Tibial artery (tissue), 4 donors: Measurements from ENCODE around the gene CLCA4.
A peak's percentile ranks its signal among the peaks of the same experiment; 100 is the strongest.

Experiments used
- DNase-seq, 2 donors: peaks; one replicate each; pipeline ENCODE4 v3.0.0-alpha.2; 2019
- H3K27ac ChIP-seq, 2 donors: fragments of 200-600 bp; sonication (generic) in 1 of 2; 1 replicate in 1 of 2; 2 replicates in 1 of 2; pipeline ENCODE4 v1.5.1; 2018 to 2019; ENCODE audit warnings: mild to moderate bottlenecking in 1 of 2
- H3K27me3 ChIP-seq, 2 donors: fragments of 200-600 bp; sonication (generic) in 1 of 2; one replicate each; pipeline versions ENCODE4 v1.5.1 to v1.6.0; 2016 to 2019
- H3K36me3 ChIP-seq, 3 donors: fragments of 200-600 bp; sonication (generic) in 2 of 3; one replicate each; pipeline ENCODE4 v1.5.1; 2016 to 2019; ENCODE audit warnings: mild to moderate bottlenecking in 2 of 3
- H3K4me1 ChIP-seq, 4 donors: fragments of 200-600 bp; sonication (generic) in 2 of 4; 1 replicate in 3 of 4; 2 replicates in 1 of 4; pipeline ENCODE4 v1.5.1; 2016 to 2019
- H3K4me3 ChIP-seq, 2 donors: fragments of 200-600 bp; sonication (generic) in 1 of 2; 1 replicate in 1 of 2; 2 replicates in 1 of 2; pipeline ENCODE4 v1.5.1; 2018 to 2019; ENCODE audit warnings: mild to moderate bottlenecking in 2 of 2
- H3K9me3 ChIP-seq, 3 donors: fragments of 200-600 bp; sonication (generic) in 1 of 3; one replicate each; pipeline ENCODE4 v1.5.1; 2016 to 2019
- CTCF ChIP-seq, 2 experiments: fragments of 200-600 bp in 1 of 2; fragments of 450-650 bp in 1 of 2; IDR thresholded peaks; one replicate each; pipeline ENCODE4 v1.5.1; 2017 to 2019; ENCODE audit warnings: antibody characterized with exemption in 2 of 2, mild to moderate bottlenecking in 1 of 2, moderate library complexity in 1 of 2
- intact Hi-C: fragments of 100-400 bp; cut with DNase I; formaldehyde crosslinking; loops from one replicate; pipeline ENCODE4 v1.15.0; 2023; ENCODE audit warnings: low total_unique reads

The CLCA4 gene

DNA sequence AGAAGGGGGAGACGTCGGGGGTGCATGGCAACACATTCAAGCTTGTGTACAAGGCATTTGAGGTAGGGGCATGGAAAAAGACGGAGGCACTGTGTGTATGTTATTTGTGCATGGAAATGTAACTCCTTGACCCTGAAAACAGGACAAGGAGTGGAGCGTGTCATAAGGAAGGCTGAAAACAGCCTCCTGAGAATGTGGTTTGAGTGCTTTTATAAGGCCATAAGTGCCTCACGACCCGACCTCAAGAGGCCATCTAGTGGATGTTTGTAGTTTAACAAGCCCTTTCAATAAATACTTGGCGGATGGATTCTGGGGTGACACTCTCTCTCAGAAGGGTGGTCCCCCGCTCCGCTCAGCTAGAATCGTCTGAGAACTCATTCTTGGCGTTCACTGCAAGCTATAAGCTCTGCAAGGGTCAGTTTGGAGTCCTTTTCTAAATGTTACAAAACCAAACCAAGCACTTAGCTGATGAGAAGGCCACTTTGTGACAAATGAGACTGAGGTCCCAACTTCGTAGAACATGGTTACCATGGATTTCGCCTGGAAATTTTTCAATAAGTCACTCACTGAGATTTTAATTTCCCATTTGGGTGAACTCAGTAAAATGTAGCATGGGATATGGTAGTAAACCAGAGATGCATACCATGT lies 38.8 kb upstream of the CLCA4 start:
- no peak overlapping the region for H3K27ac ChIP-seq
- H3K4me1 ChIP-seq = no peaks in the 10 kb centered on the region
- TF ChIP-seq CTCF (IDR thresholded peaks at IDR 0.05) = peak; percentile 34 to 35
- H3K27me3 ChIP-seq = peaks cover 0 to 4% of the 10 kb centered on the region in 2 donors
- no peaks in the 10 kb centered on the region for H3K36me3 ChIP-seq
- DNase-seq = no peak
- no peaks in the 10 kb centered on the region for H3K9me3 ChIP-seq
- intact Hi-C loops = loop anchor here (10.0 kb wide), 1 partner anchor 133 kb away; no protein-coding TSS in a partner anchor
- H3K4me3 ChIP-seq = no peak overlapping the region

DNA sequence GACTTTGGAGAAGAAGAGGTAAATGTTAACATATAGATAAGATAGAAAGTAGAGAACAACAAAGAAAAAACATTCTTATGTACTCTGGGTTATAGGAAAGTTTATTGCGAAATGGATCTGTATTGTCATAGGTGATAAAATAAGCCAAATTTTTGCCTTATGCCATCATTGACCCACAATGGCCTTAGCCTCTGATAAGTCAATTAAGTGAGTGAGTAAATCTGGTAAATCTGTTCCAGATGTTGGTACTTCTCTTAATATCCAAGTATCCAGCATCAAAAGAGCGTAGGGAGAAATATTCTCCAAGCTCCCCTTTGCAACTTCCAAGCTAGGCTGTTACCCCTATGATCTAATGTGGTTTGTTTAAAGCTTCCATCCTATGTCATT lies 38.3 kb upstream of the CLCA4 start:
- Histone ChIP-seq H3K27me3 (peaks cover 0 to 3% of the 10 kb centered on the region in 2 donors), H3K9me3 (no peaks in the 10 kb centered on the region), H3K27ac (no peak overlapping the region), H3K4me3 (no peak overlapping the region), H3K36me3 (no peaks in the 10 kb centered on the region), H3K4me1 (no peaks in the 10 kb centered on the region)
- intact Hi-C loops = loop anchor here (10.0 kb wide), 1 partner anchor 134 kb away; no protein-coding TSS in a partner anchor
- no peak for DNase-seq
- no peak for TF ChIP-seq CTCF (IDR thresholded peaks at IDR 0.05)

GRCh38 chr1:86515597-86515996 lies 31.3 kb upstream of the CLCA4 start:
- intact Hi-C loops = no loop called here
- DNase-seq = no peak
- Histone ChIP-seq H3K27ac (no peak overlapping the region), H3K9me3 (no peaks in the 10 kb centered on the region), H3K4me1 (no peaks in the 10 kb centered on the region), H3K36me3 (no peaks in the 10 kb centered on the region), H3K4me3 (no peak overlapping the region), H3K27me3 (no peaks in the 10 kb centered on the region)
- no peak for TF ChIP-seq CTCF (IDR thresholded peaks at IDR 0.05)

- intact Hi-C loops = no loop called here
- Histone ChIP-seq H3K4me1 (no peaks in the 10 kb centered on the region), H3K9me3 (no peaks in the 10 kb centered on the region), H3K27ac (no peak overlapping the region), H3K27me3 (no peaks in the 10 kb centered on the region), H3K36me3 (no peaks in the 10 kb centered on the region), H3K4me3 (no peak overlapping the region)
- TF ChIP-seq CTCF (IDR thresholded peaks at IDR 0.05) = no peak
- no peak for DNase-seq
Observed at GRCh38 chr1:86516335-86516734, 30.5 kb upstream of the CLCA4 start.

DNA sequence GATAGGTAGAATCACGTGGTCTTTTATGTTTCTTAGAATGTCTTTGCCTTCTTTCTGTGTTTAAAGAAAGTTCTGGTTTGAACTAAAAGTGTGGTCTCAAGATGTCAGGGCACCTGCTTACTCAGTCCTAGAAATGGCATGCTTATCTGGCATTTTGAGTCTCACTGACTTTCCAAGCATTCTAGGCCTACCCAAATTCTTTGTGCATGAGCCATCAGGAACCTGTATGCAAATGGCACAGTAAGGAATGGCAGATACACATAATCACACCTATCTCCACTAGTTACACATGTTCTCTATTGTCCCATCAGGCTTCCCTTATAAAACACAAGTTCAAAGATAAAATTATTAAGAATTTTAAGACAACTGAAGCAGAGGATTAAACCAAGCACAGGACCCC lies 29.5 kb upstream of the CLCA4 start:
- intact Hi-C loops = no loop called here
- Histone ChIP-seq H3K4me1 (no peaks in the 10 kb centered on the region), H3K36me3 (no peaks in the 10 kb centered on the region), H3K27me3 (no peaks in the 10 kb centered on the region), H3K9me3 (no peaks in the 10 kb centered on the region), H3K4me3 (no peak overlapping the region), H3K27ac (no peak overlapping the region)
- no peak for TF ChIP-seq CTCF (IDR thresholded peaks at IDR 0.05)
- no peak for DNase-seq
